ENCODE results near the gene PLOD2. TPM values are rescaled to one million over a fixed set of nuclear protein-coding genes. Genes with fewer than 3 reads are reported as not detected.

The PLOD2 gene
- total and polyA plus RNA-seq, 2 of the 4 experiments (the other 2 are of a cell fraction): 84.0 to 117 TPM

- intact Hi-C loops (cut with micrococcal nuclease) (no loop called here), dilution Hi-C loops (cut with HindIII; ENCODE audit: low sequenced_read_pairs, unreplicated experiment) (no loop called here), in situ Hi-C loops (cut with MboI; ENCODE audit: low sequenced_read_pairs) (no loop called here)
- H2BK120ac ChIP-seq (ENCODE audit: low read depth, low read length): no peak overlapping the region
- ATAC-seq (ENCODE audit: low read depth) (no peak), DNase-seq (no peak)
- no peaks in the 10 kb centered on the region for H3K27me3 ChIP-seq (ENCODE audit: control insufficient read depth, insufficient read depth, low read length)
- TF ChIP-seq RAD21 (IDR thresholded peaks at IDR 0.05; ENCODE audit: low read length) (no peak), RFX5 (IDR thresholded peaks at IDR 0.05; ENCODE audit: low read depth, low read length) (no peak), RCOR1 (IDR thresholded peaks at IDR 0.05; ENCODE audit: insufficient replicate concordance, low read length) (no peak), CTCF (conservative IDR thresholded peaks at IDR 0.05; ENCODE audit: low read depth, low read length) (no peak), USF2 (IDR thresholded peaks at IDR 0.05; ENCODE audit: low read depth, low read length) (no peak), ELK1 (IDR thresholded peaks at IDR 0.05; ENCODE audit: borderline replicate concordance, low read depth, low read length) (no peak), MXI1 (IDR thresholded peaks at IDR 0.05; ENCODE audit: borderline replicate concordance, low read depth, low read length) (no peak), FOS (IDR thresholded peaks at IDR 0.05; ENCODE audit: low read depth, low read length) (no peak), NFE2L2 (IDR thresholded peaks at IDR 0.05; ENCODE audit: low read depth, low read length) (no peak), MAZ (IDR thresholded peaks at IDR 0.05; ENCODE audit: borderline replicate concordance, low read depth, low read length) (no peak), CHD1 (IDR thresholded peaks at IDR 0.05; ENCODE audit: low read depth, low read length) (no peak), POLR2A (IDR thresholded peaks at IDR 0.05; ENCODE audit: low read depth, low read length) (no peak)
- no peak overlapping the region for H2AFZ ChIP-seq (replicated peaks; ENCODE audit: low read length, poor library complexity)
- H2BK20ac ChIP-seq (ENCODE audit: low read depth, low read length): no peak overlapping the region
- H3K27ac ChIP-seq (ENCODE audit: insufficient read depth, low read length): no peak overlapping the region
- H2BK15ac ChIP-seq (ENCODE audit: low read depth, low read length): no peak overlapping the region
- no peak overlapping the region for H2AK9ac ChIP-seq (replicated peaks; ENCODE audit: low read depth, low read length, poor library complexity)
- H3K4me1 ChIP-seq (ENCODE audit: control insufficient read depth, insufficient read depth, low read length): peaks cover 12% of the 10 kb centered on the region
- ChIA-PET CTCF (no interaction called here), POLR2A (ENCODE audit: unreplicated experiment) (no interaction called here)
- no peak overlapping the region for H2BK5ac ChIP-seq (ENCODE audit: low read depth, low read length, poor library complexity, severe bottlenecking)
- H4K8ac ChIP-seq (ENCODE audit: low read depth in 2 of 2, low read length in 2 of 2): no peak overlapping the region
- H3K9ac ChIP-seq (ENCODE audit: low read depth, low read length): no peak overlapping the region
- peaks cover 7% of the 10 kb centered on the region for H3K9me1 ChIP-seq (ENCODE audit: insufficient read depth, low read length)
- no peak overlapping the region for H3K4ac ChIP-seq (ENCODE audit: low read depth, low read length)
- H3K18ac ChIP-seq (ENCODE audit: low read depth, low read length): no peak overlapping the region
- H3K56ac ChIP-seq (ENCODE audit: extremely low read depth, insufficient read depth, low read length): no peak overlapping the region
- H4K20me1 ChIP-seq (ENCODE audit: insufficient read depth, low read length): peaks cover 45% of the 10 kb centered on the region
- no peak overlapping the region for H4K5ac ChIP-seq (ENCODE audit: low read depth, low read length)
- H3K14ac ChIP-seq (replicated peaks; ENCODE audit: low read depth, low read length): no peak overlapping the region
- H3K4me2 ChIP-seq (ENCODE audit: low read depth, low read length): no peak overlapping the region
- H3K36me3 ChIP-seq (ENCODE audit: control insufficient read depth, insufficient read depth, low read length): peaks cover 5% of the 10 kb centered on the region
- H3K79me1 ChIP-seq (ENCODE audit: low read depth in 1 of 2, low read length in 2 of 2): peaks cover 14 to 52% of the 10 kb centered on the region in 2 experiments; a peak in 2 of 4 replicates
- no CpG with 5 or more reads among the region's 1 CpG for WGBS, 2 experiments (ENCODE audit: extremely low coverage in 2 of 2, insufficient read length in 1 of 2)
- H3K4me3 ChIP-seq (ENCODE audit: insufficient read depth, low read depth, low read length): no peak overlapping the region
- H3K23ac ChIP-seq (ENCODE audit: low read depth, low read length): no peak overlapping the region
- no peaks in the 10 kb centered on the region for H3K9me3 ChIP-seq (ENCODE audit: control insufficient read depth, insufficient read depth, low read length)
- H4K91ac ChIP-seq (ENCODE audit: insufficient read depth, low read depth, low read length): no peak overlapping the region
- no TSS peak for BruUV-seq (replicated peaks)
- H2AK5ac ChIP-seq (ENCODE audit: low read depth, low read length): no peak overlapping the region
These were observed 6.7 kb downstream of the PLOD2 start for GRCh38 chr3:146154316-146154715.

Measured in IMR-90 (cell line).